ENCODE data around the gene WWOX. TPM values are rescaled to one million over a fixed set of nuclear protein-coding genes. Genes with fewer than 3 reads are reported as not detected.
A peak's percentile ranks its signal among the peaks of the same experiment; 100 is the strongest.
"Not testable (repeated sequence)": the region's sequence is repeated elsewhere in the genome, so short reads cannot be mapped to it uniquely, and the experiment has no call there.

Gene WWOX
- total RNA-seq, 3 donors from 2014 or later (not counting 1 experiment from before 2014, with no cell fraction given): 21.0 to 29.8 (median 27.0) TPM

DNA sequence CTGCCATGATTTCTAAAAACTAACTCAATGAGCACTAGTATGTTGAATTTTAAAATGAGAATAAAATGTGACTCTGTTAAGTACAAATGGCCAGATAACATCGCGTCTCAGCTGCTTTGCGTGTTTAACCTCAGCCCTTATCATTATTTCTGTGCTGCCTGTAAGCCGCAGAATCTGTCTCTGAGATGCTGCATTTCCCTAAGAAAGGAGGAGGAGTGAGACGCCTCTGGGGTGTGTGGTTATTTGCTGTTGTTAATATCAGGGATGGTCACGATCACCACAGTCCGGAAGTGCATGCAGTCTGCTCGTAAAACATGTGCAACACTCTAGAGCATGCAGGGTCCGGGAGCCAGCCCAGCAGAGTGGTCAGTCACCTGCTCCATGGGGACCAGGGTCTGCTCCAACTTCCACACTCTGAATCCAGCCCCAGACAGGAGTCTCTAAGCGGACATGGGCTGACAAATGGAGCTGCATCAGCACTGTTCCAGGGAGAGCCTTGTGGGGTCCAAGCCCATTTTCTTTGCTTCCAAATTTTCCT is 1158.6 kb downstream of the WWOX start:
- Mint-ChIP-seq H3K27me3 (ENCODE audit: low read depth in 2 of 2) (peaks cover 0 to 4% of the 10 kb centered on the region in 2 donors), H3K9me3 (no peaks in the 10 kb centered on the region), H3K27ac (no peak overlapping the region), H3K4me3 (peak overlapping the region; percentile 4), H3K4me1 (peaks cover 17 to 36% of the 10 kb centered on the region in 2 donors), H3K36me3 (no peaks in the 10 kb centered on the region)
- intact Hi-C loops (cut with micrococcal nuclease): no loop called here
- Histone ChIP-seq H3K4me1 (ENCODE audit: control insufficient read depth, insufficient read depth, low read length) (peaks cover 6% of the 10 kb centered on the region), H3K27me3 (ENCODE audit: control insufficient read depth, insufficient read depth, low read length) (no peaks in the 10 kb centered on the region), H3K36me3 (ENCODE audit: control insufficient read depth, insufficient read depth, low read length) (no peaks in the 10 kb centered on the region), H3K4me3 (ENCODE audit: low read length) (no peak overlapping the region), H3K27ac (ENCODE audit: low read length) (no peak overlapping the region), H3K9me3 (ENCODE audit: control insufficient read depth, insufficient read depth, low read length) (no peaks in the 10 kb centered on the region)
- 72% methylated on average over 10 of the region's 10 CpGs for WGBS (ENCODE audit: insufficient coverage)
- DNase-seq (no peak), ATAC-seq (peak; percentile 41 to 71 (median 49))
- TF ChIP-seq, protein P1, sequence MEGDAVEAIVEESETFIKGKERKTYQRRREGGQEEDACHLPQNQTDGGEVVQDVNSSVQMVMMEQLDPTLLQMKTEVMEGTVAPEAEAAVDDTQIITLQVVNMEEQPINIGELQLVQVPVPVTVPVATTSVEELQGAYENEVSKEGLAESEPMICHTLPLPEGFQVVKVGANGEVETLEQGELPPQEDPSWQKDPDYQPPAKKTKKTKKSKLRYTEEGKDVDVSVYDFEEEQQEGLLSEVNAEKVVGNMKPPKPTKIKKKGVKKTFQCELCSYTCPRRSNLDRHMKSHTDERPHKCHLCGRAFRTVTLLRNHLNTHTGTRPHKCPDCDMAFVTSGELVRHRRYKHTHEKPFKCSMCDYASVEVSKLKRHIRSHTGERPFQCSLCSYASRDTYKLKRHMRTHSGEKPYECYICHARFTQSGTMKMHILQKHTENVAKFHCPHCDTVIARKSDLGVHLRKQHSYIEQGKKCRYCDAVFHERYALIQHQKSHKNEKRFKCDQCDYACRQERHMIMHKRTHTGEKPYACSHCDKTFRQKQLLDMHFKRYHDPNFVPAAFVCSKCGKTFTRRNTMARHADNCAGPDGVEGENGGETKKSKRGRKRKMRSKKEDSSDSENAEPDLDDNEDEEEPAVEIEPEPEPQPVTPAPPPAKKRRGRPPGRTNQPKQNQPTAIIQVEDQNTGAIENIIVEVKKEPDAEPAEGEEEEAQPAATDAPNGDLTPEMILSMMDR (IDR thresholded peaks at IDR 0.05): no peak

DNA sequence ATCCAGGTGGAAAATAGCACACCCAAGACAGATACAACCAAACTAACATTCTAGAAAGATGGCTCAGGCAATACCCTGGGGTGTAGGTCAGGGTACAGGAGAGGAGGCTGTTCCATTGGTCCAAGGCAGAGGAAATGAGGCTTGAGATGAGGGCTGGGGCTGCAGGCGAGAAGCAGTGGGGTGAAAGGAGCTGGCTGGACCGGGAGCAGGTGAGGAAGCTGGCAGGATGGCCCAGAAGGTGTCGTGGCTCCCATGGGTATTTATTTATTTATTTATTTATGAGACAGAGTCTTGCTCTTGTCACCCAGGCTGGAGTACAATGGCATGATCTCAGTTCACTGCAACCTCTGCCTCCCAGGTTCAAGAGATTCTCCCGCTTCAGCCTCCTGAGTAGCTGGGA is 1161.4 kb downstream of the WWOX start:
- intact Hi-C loops (cut with micrococcal nuclease); H3K36me3 Mint-ChIP-seq; H3K36me3 ChIP-seq (ENCODE audit: control insufficient read depth, insufficient read depth, low read length); H3K9me3 ChIP-seq (ENCODE audit: control insufficient read depth, insufficient read depth, low read length); H3K27ac ChIP-seq (ENCODE audit: low read length); H3K4me3 ChIP-seq (ENCODE audit: low read length); DNase-seq; H3K9me3 Mint-ChIP-seq; H3K4me1 ChIP-seq (ENCODE audit: control insufficient read depth, insufficient read depth, low read length); H3K4me3 Mint-ChIP-seq; ATAC-seq; H3K27me3 ChIP-seq (ENCODE audit: control insufficient read depth, insufficient read depth, low read length): not testable (repeated sequence)
- Mint-ChIP-seq H3K4me1 (peaks cover 17 to 36% of the 10 kb centered on the region in 2 donors), H3K27ac (peak overlapping the region in 1 of 2 donors; percentile 44), H3K27me3 (ENCODE audit: low read depth in 2 of 2) (peaks cover 5 to 10% of the 10 kb centered on the region in 2 donors)
- 93% methylated on average over 4 of the region's 4 CpGs for WGBS (ENCODE audit: insufficient coverage)

DNA sequence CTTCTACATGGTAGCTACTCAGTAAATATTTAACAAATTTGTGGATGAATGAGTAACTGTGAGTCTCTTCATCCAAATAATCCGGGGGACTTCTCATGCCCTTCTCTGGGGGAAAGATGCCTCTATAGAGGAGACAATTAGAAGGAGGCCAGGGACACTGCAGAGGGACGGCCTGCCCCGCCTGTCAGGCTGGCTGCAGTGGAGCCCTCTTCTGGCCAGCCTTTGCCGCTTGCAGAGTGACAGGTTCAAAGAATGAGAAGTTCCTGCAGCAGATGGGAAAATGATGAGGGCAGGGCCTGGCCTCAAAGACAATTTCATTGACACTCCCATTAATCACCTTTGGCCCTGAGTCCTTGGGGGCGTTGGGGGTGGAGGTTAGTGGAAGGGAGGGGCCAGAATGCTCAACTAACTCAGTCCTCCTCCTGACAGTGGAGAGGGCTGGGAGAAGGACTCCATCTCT is 1162.1 kb downstream of the WWOX start:
- no peaks in the 10 kb centered on the region for H3K36me3 Mint-ChIP-seq
- ATAC-seq: peak; percentile 64 to 72 (median 70)
- TF ChIP-seq, protein P1 (IDR thresholded peaks at IDR 0.05): peak; percentile 49
- no peaks in the 10 kb centered on the region for H3K36me3 ChIP-seq (ENCODE audit: control insufficient read depth, insufficient read depth, low read length)
- peaks cover 6% of the 10 kb centered on the region for H3K4me1 ChIP-seq (ENCODE audit: control insufficient read depth, insufficient read depth, low read length)
- no peaks in the 10 kb centered on the region for H3K27me3 ChIP-seq (ENCODE audit: control insufficient read depth, insufficient read depth, low read length)
- H3K27ac ChIP-seq (ENCODE audit: low read length): no peak overlapping the region
- no peaks in the 10 kb centered on the region for H3K9me3 Mint-ChIP-seq
- H3K9me3 ChIP-seq (ENCODE audit: control insufficient read depth, insufficient read depth, low read length): no peaks in the 10 kb centered on the region
- 54% methylated on average over 4 of the region's 5 CpGs for WGBS (ENCODE audit: insufficient coverage)
- peaks cover 17 to 36% of the 10 kb centered on the region in 2 donors for H3K4me1 Mint-ChIP-seq
- H3K4me3 ChIP-seq (ENCODE audit: low read length): no peak overlapping the region
- peaks cover 6 to 10% of the 10 kb centered on the region in 2 donors for H3K27me3 Mint-ChIP-seq (ENCODE audit: low read depth in 2 of 2)
- H3K4me3 Mint-ChIP-seq: no peak overlapping the region
- intact Hi-C loops (cut with micrococcal nuclease): no loop called here
- peak; percentile 22 to 63 for DNase-seq
- no peak overlapping the region for H3K27ac Mint-ChIP-seq

DNA sequence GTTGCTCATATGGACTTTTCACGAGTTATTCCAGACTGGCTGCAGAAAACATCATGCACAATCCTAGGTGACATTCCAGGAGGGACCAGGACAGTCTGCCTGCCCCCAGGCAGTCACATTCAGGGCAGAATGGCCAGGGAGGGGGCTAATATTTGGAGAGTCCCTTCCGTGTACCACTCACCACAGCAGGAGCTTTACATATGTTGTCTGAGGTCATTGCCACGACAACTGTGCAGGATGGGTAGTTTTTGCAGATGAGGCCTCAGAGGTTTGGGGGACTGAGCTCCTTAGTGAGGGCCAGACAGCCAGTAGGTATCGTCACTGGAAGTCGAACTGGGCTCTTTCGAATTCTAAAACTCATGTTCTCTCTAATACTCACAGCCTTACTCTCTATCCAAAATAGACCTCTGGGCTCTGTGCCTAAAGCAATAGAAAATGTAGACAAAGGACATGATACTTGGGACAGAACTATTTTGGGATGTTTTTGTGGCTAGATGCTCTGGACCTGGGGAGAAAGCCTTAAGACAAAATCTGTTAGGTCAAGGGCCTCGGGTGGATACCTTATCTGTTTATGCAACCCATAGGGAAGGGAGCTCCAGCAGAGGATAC is 1162.6 kb downstream of the WWOX start:
- DNase-seq: no peak
- 84% methylated on average over 5 of the region's 7 CpGs for WGBS (ENCODE audit: insufficient coverage)
- TF ChIP-seq, protein P1 (IDR thresholded peaks at IDR 0.05): no peak
- no peak overlapping the region for H3K4me3 ChIP-seq (ENCODE audit: low read length)
- no peaks in the 10 kb centered on the region for H3K36me3 ChIP-seq (ENCODE audit: control insufficient read depth, insufficient read depth, low read length)
- Mint-ChIP-seq H3K36me3 (no peaks in the 10 kb centered on the region), H3K4me1 (peaks cover 18 to 38% of the 10 kb centered on the region in 2 donors), H3K27me3 (ENCODE audit: low read depth in 2 of 2) (peaks cover 6 to 10% of the 10 kb centered on the region in 2 donors), H3K9me3 (no peaks in the 10 kb centered on the region), H3K4me3 (no peak overlapping the region), H3K27ac (no peak overlapping the region)
- intact Hi-C loops (cut with micrococcal nuclease): no loop called here
- peaks cover 6% of the 10 kb centered on the region for H3K4me1 ChIP-seq (ENCODE audit: control insufficient read depth, insufficient read depth, low read length)
- H3K27me3 ChIP-seq (ENCODE audit: control insufficient read depth, insufficient read depth, low read length): no peaks in the 10 kb centered on the region
- H3K9me3 ChIP-seq (ENCODE audit: control insufficient read depth, insufficient read depth, low read length): no peaks in the 10 kb centered on the region
- H3K27ac ChIP-seq (ENCODE audit: low read length): no peak overlapping the region
- ATAC-seq: no peak

Other genes starting within 250 kb of the WWOX start
- gene CLEC3A, start 77.1 kb upstream of the WWOX start, total RNA-seq: not detected

Data from natural killer cell (primary cell).